Activated naive CD4-positive, alpha-beta T cell treated with anti-CD3 and anti-CD28 coated beads for 36 hours (primary cell): ENCODE data around the gene ABCA9. TPM values are rescaled to one million over a fixed set of nuclear protein-coding genes. Genes with fewer than 3 reads are reported as not detected.
"Not testable (repeated sequence)": the region's sequence is repeated elsewhere in the genome, so short reads cannot be mapped to it uniquely, and the experiment has no call there.

Experiments used
- CTCF ChIA-PET: fragments of 350-600 bp; sonication (Branson Sonifier 250); formaldehyde crosslinking; loops from one replicate; lab custom pipeline; 2021; ENCODE audit warnings: antibody characterized with exemption; lab: Charles Lee
- DNase-seq: peaks from one replicate; pipeline ENCODE4 v3.0.0-alpha.2; 2020
- H3K27ac Mint-ChIP-seq: one replicate; pipeline ENCODE4 v1.8.0; 2021; ENCODE audit warnings: mild to moderate bottlenecking, mixed read lengths
- H3K27me3 Mint-ChIP-seq: one replicate; pipeline ENCODE4 v1.8.0; 2021; ENCODE audit warnings: low read depth, mixed read lengths
- H3K36me3 Mint-ChIP-seq: one replicate; pipeline ENCODE4 v1.8.0; 2021; ENCODE audit warnings: low read depth, mixed read lengths
- H3K4me1 Mint-ChIP-seq: one replicate; pipeline ENCODE4 v1.8.0; 2021; ENCODE audit warnings: low read depth, mixed read lengths
- H3K4me3 Mint-ChIP-seq: one replicate; pipeline ENCODE4 v1.8.0; 2021; ENCODE audit warnings: mild to moderate bottlenecking, moderate library complexity, mixed read lengths
- H3K9me3 Mint-ChIP-seq: one replicate; pipeline ENCODE4 v1.8.0; 2021; ENCODE audit warnings: mixed read lengths
- intact Hi-C: fragments of 100-400 bp; cut with micrococcal nuclease; formaldehyde crosslinking; loops from one replicate; pipeline ENCODE4 v1.15.1; 2023
- total RNA-seq, 2 experiments: library from RNA; stranded (reverse); gene quantifications; one replicate each; pipeline ENCODE4 v1.2.3, GENCODE V29; 2021

The ABCA9 gene
- total RNA-seq, 2 experiments from 2014 or later: not detected

DNA sequence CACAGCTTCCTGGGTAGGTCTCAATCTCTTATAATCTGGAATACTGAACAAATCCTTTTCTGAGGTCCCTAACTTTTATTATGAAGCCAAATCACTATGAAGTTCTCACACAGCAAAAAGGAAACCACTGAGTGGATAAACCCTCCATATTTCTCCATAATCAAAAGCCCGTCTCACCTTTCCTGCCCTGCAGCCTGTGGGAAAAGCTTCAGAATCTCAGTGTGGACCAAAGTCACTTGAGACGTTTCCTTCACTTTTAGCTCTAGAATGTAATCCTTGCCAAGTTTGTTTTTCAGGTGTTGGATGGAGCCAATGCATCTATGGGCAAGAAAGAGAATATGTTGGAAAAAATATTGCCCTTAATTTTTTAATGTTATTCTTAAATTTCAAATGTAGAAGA, 22.0 kb upstream of the ABCA9 start:
- H3K27me3 Mint-ChIP-seq: no peaks in the 10 kb centered on the region
- no peak overlapping the region for H3K4me3 Mint-ChIP-seq
- no peak overlapping the region for H3K27ac Mint-ChIP-seq
- CTCF ChIA-PET: no interaction called here
- H3K4me1 Mint-ChIP-seq: no peaks in the 10 kb centered on the region
- H3K9me3 Mint-ChIP-seq: no peaks in the 10 kb centered on the region
- DNase-seq: no peak
- no peaks in the 10 kb centered on the region for H3K36me3 Mint-ChIP-seq
- intact Hi-C loops: loop anchor here (10.0 kb wide), 1 partner anchor 62 kb away; the partner anchor contains the start of gene ABCA6

DNA sequence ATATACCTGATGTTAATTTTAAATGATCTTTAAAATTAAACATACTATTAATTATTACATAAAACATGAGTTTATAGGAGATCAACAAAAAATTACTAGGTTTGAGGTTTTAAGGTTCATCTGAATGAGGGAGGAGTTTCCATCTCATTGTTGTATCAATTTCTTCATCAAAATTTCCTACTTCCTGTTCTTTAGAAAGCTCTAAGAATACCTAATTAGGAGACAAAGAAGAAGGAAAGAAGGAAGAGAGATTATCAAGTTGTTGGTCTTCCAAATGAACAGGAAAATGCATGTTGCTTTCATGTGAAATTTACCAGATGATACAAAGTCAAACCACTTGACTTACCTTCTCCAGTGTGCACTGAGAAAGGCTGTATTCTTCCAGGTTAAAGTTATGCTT, 18.1 kb upstream of the ABCA9 start:
- CTCF ChIA-PET: no interaction called here
- DNase-seq: no peak
- peaks cover 13% of the 10 kb centered on the region for H3K9me3 Mint-ChIP-seq
- no peaks in the 10 kb centered on the region for H3K27me3 Mint-ChIP-seq
- H3K4me3 Mint-ChIP-seq: no peak overlapping the region
- intact Hi-C loops: no loop called here
- H3K27ac Mint-ChIP-seq: no peak overlapping the region
- no peaks in the 10 kb centered on the region for H3K4me1 Mint-ChIP-seq
- H3K36me3 Mint-ChIP-seq: no peaks in the 10 kb centered on the region

DNA sequence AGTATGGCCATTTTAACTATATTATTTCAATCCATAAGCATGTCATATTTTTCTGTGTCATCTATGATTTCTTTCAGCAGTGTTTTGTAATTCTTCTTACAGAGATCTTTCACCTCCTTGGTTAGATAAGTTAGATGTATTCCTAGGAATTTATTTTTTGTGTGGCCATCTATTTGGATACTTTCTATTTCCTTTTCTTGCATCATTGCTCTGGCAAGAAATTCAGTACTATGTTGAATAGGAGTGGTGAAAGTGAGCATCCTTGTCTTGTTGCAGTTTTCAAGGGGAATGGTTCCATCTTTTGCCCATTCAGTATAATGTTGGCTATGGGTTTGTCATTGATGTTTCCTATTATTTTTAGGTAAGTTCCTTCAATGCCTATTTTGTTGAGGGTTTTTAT, 15.1 kb upstream of the ABCA9 start:
- Mint-ChIP-seq H3K27me3 (no peaks in the 10 kb centered on the region), H3K4me3 (no peak overlapping the region), H3K4me1 (peaks cover 6% of the 10 kb centered on the region), H3K36me3 (no peaks in the 10 kb centered on the region), H3K9me3 (peaks cover 24% of the 10 kb centered on the region), H3K27ac (no peak overlapping the region)
- CTCF ChIA-PET: no interaction called here
- intact Hi-C loops: no loop called here
- DNase-seq: no peak

DNA sequence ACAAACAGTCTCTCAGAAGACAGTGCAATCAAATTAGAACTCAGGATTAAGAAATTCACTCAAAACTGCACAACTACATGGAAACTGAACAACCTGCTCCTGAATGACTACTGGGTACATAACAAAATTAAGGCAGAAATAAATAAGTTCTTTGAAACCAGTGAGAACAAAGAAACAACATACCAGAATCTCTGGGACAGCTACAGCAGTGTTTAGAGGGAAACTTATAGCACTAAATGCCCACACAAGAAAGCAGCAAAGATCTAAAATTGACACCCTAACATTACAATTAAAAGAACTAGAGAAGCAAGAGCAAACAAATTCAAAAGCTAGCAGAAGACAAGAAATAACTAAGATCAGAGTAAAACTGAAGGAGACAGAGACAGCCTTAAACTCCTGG, 12.7 kb upstream of the ABCA9 start:
- intact Hi-C loops, H3K4me1 Mint-ChIP-seq, H3K36me3 Mint-ChIP-seq, H3K4me3 Mint-ChIP-seq, H3K27ac Mint-ChIP-seq, CTCF ChIA-PET, H3K27me3 Mint-ChIP-seq, DNase-seq: not testable (repeated sequence)
- H3K9me3 Mint-ChIP-seq: peaks cover 24% of the 10 kb centered on the region

- CTCF ChIA-PET, intact Hi-C loops, H3K4me3 Mint-ChIP-seq, DNase-seq, H3K36me3 Mint-ChIP-seq, H3K4me1 Mint-ChIP-seq, H3K27me3 Mint-ChIP-seq, H3K27ac Mint-ChIP-seq: not testable (repeated sequence)
- H3K9me3 Mint-ChIP-seq: peaks cover 24% of the 10 kb centered on the region
Measured at GRCh38 chr17:69072803-69073256, 12.1 kb upstream of the ABCA9 start.

- H3K4me3 Mint-ChIP-seq, H3K27ac Mint-ChIP-seq, H3K27me3 Mint-ChIP-seq, CTCF ChIA-PET, DNase-seq, intact Hi-C loops, H3K36me3 Mint-ChIP-seq: not testable (repeated sequence)
- peaks cover 15% of the 10 kb centered on the region for H3K4me1 Mint-ChIP-seq
- peaks cover 22% of the 10 kb centered on the region for H3K9me3 Mint-ChIP-seq
Measured at GRCh38 chr17:69071233-69071586, 10.5 kb upstream of the ABCA9 start.

- H3K36me3 Mint-ChIP-seq, CTCF ChIA-PET, H3K4me3 Mint-ChIP-seq, intact Hi-C loops, H3K27me3 Mint-ChIP-seq, H3K27ac Mint-ChIP-seq, DNase-seq: not testable (repeated sequence)
- Mint-ChIP-seq H3K4me1 (peaks cover 15% of the 10 kb centered on the region), H3K9me3 (peaks cover 22% of the 10 kb centered on the region)
Measured at GRCh38 chr17:69070378-69071232, 9.9 kb upstream of the ABCA9 start.

DNA sequence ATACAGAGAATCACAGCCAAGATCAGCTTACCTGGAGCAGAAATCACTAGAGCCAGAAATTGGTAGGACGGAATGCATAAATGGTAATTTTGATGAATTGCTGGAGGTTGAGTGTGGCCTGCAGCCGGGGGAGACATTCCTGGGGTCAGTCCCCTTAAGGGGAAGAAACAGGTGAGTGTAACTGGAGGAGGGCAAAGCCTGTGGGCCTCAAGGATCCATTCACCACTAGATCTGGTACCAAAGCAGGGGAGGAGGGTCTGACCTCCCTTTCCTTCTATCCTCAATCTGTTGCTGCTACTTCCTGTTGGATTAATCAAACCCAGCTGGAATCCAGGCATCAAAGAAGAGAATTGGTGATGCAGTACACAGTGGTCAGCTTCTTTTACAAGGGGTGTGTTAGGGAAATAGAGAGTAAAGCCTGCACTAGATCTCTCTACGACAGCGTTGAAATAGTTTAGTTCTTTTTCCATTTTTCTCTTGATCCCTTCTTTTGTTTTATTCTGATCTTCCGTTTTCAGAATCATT, 8.6 kb upstream of the ABCA9 start:
- Mint-ChIP-seq H3K27ac (no peak overlapping the region), H3K36me3 (no peaks in the 10 kb centered on the region), H3K9me3 (peaks cover 13% of the 10 kb centered on the region), H3K4me1 (peaks cover 15% of the 10 kb centered on the region), H3K27me3 (peaks cover 6% of the 10 kb centered on the region), H3K4me3 (no peak overlapping the region)
- intact Hi-C loops: loop anchor here (10.0 kb wide), 1 partner anchor 156 kb away; the partner anchor contains the start of gene ABCA10
- no peak for DNase-seq
- CTCF ChIA-PET: no interaction called here

DNA sequence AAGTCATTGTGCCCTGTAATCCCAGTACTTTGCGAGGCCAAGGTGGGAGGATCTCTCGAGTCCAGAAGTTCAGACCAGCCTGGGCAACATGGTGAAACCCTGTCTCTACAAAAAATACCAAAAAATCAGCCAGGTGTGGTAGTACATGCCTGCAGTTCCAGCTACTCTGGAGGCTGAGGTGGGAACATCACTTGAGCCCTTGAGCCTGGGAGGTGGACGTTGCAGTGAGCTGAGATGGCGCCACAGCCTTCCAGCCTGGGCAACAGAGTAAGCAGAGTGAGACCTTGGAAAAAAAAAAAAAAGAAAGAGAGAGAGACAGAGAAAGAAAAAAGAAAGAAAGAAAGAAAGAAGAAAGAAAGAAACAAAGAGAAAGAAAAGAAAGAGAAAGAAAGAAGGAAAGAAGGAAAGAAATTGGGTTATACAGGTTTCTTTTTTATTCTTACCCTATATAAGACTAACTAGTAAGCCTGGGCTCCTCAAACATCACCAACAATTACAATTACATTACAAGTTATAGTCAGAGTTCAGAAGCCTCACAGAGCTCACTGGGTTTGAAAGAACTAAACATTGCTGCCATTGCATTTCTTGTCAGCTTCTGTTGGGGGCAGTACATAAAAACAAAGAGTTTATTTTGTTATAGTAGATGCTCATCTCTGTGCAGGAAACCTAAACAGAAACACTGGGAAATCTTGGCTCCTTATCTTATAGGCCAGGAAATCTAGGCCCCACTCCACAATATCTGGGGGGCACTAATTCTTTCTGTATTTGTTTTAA, 6.7 kb upstream of the ABCA9 start:
- intact Hi-C loops: loop anchor here (10.0 kb wide), 1 partner anchor 157 kb away; the partner anchor contains the start of gene ABCA10

DNA sequence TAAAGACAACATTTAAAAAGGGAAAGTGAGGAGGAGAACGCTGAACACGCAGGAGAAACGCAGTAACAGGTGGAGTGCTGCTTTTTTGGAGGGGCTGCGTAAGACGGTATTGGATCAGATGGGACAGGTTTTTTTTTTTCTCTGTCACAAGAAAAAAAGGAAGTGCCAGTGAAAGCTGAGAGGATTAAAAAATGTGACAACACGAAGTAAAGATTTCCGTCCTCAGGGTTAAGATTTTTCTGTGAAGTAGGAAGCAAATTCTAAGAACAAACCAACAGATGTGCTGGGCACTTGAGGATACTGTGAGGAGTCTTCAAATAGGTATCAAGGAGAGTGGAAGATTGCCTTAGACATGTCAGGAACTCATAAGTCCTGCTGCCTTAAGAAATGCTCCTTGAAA, 5.8 kb upstream of the ABCA9 start:
- no peak overlapping the region for H3K4me3 Mint-ChIP-seq
- H3K27ac Mint-ChIP-seq: no peak overlapping the region
- intact Hi-C loops: loop anchor here (10.0 kb wide), 1 partner anchor 158 kb away; the partner anchor contains the start of gene ABCA10
- no peaks in the 10 kb centered on the region for H3K36me3 Mint-ChIP-seq
- H3K27me3 Mint-ChIP-seq: peaks cover 9% of the 10 kb centered on the region
- no peak for DNase-seq
- peaks cover 15% of the 10 kb centered on the region for H3K4me1 Mint-ChIP-seq
- no peaks in the 10 kb centered on the region for H3K9me3 Mint-ChIP-seq
- CTCF ChIA-PET: interaction anchor here (0.6 kb wide), 1 partner anchor 294 kb away, joined by 3 read pairs; no protein-coding TSS in a partner anchor

More for the DNA sequence above, 6.7 kb upstream of the ABCA9 start:
- Mint-ChIP-seq H3K9me3 (peaks cover 2% of the 10 kb centered on the region), H3K27ac (no peak overlapping the region), H3K27me3 (peaks cover 9% of the 10 kb centered on the region), H3K36me3 (no peaks in the 10 kb centered on the region), H3K4me3 (no peak overlapping the region), H3K4me1 (peaks cover 15% of the 10 kb centered on the region)
- CTCF ChIA-PET: no interaction called here
- DNase-seq: no peak

DNA sequence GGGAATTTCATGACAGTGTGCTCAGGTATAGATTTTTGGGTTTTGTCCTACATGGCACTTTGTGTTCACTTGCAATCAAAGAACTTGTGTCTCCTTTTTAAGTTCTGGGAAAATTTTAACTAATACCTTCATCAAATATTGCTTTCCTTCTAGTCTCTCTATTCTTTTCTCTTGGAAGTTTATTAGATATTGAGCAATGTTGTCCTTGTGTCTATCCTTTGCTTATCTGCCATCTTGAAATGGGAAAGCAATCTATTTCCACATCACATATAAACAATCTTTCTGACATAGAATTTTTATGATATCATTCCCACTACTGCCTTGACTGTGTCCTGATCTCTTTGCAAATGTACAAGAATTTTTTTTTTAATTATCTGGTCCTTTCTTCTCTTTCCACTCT, 4.4 kb upstream of the ABCA9 start:
- intact Hi-C loops: loop anchor here (10.0 kb wide), 1 partner anchor 160 kb away; the partner anchor contains the start of gene ABCA10
- CTCF ChIA-PET: interaction anchor here (0.6 kb wide), 1 partner anchor 504 kb away, joined by 6 read pairs; no protein-coding TSS in a partner anchor
- H3K27me3 Mint-ChIP-seq: peaks cover 9% of the 10 kb centered on the region
- no peaks in the 10 kb centered on the region for H3K9me3 Mint-ChIP-seq
- H3K36me3 Mint-ChIP-seq: no peaks in the 10 kb centered on the region
- H3K4me3 Mint-ChIP-seq: no peak overlapping the region
- DNase-seq: no peak
- peaks cover 6% of the 10 kb centered on the region for H3K4me1 Mint-ChIP-seq
- H3K27ac Mint-ChIP-seq: no peak overlapping the region

GRCh38 chr17:69064476-69064875, 3.7 kb upstream of the ABCA9 start:
- no peaks in the 10 kb centered on the region for H3K36me3 Mint-ChIP-seq
- H3K27me3 Mint-ChIP-seq: peaks cover 9% of the 10 kb centered on the region
- DNase-seq: no peak
- H3K9me3 Mint-ChIP-seq: no peaks in the 10 kb centered on the region
- H3K4me1 Mint-ChIP-seq: peaks cover 6% of the 10 kb centered on the region
- no peak overlapping the region for H3K4me3 Mint-ChIP-seq
- H3K27ac Mint-ChIP-seq: no peak overlapping the region
- intact Hi-C loops: loop anchor here (10.0 kb wide), 1 partner anchor 160 kb away; the partner anchor contains the start of gene ABCA10
- CTCF ChIA-PET: no interaction called here
